Fibroblast of lung (primary cell): ENCODE results near the gene TTYH2. TPM values are rescaled to one million over a fixed set of nuclear protein-coding genes. Genes with fewer than 3 reads are reported as not detected.

Experiments used
- DNase-seq, 2 donors: peaks; one replicate each; pipeline versions ENCODE4 v3.0.0 to v3.0.0-alpha.2; 2010; ENCODE audit warnings: low read depth in 2 of 2
- H2AFZ ChIP-seq: 2 replicates; pipeline ENCODE4 v1.5.1; 2012; ENCODE audit warnings: low read length, control low read depth, inconsistent platforms
- H3K27ac ChIP-seq: 2 replicates; pipeline ENCODE4 v1.5.1; 2011; ENCODE audit warnings: low read length, control low read depth; ENCODE audit not compliant: insufficient read depth
- H3K27me3 ChIP-seq: 2 replicates; pipeline ENCODE4 v1.5.1; 2011; ENCODE audit warnings: mild to moderate bottlenecking, low read length; ENCODE audit not compliant: control insufficient read depth, insufficient read depth
- H3K36me3 ChIP-seq: 2 replicates; pipeline ENCODE4 v1.5.1; 2011; ENCODE audit warnings: low read length; ENCODE audit not compliant: control insufficient read depth, insufficient read depth
- H3K4me1 ChIP-seq: 2 replicates; pipeline ENCODE4 v1.5.1; 2011; ENCODE audit warnings: low read length; ENCODE audit not compliant: control insufficient read depth, insufficient read depth; ENCODE audit errors: extremely low read depth
- H3K4me2 ChIP-seq: 2 replicates; pipeline ENCODE4 v1.5.1; 2011; ENCODE audit warnings: low read length, control low read depth; ENCODE audit not compliant: insufficient read depth; ENCODE audit errors: extremely low read depth
- H3K4me3 ChIP-seq, 4 experiments: fragments of 200-600 bp in 1 of 4; sonication (generic) in 1 of 4; replicated peaks in 1 of 4; 2 replicates each; pipeline ENCODE4 v1.5.1; 2011 to 2016; ENCODE audit warnings: low read length in 4 of 4, low read depth in 3 of 4, mild to moderate bottlenecking in 3 of 4, control low read depth in 2 of 4, inconsistent platforms in 1 of 4, mixed read lengths in 1 of 4; ENCODE audit not compliant: insufficient read depth in 1 of 4; ENCODE audit errors: control extremely low read depth in 1 of 4
- H3K79me2 ChIP-seq: 2 replicates; pipeline ENCODE4 v1.5.1; 2012; ENCODE audit warnings: mild to moderate bottlenecking, low read length, inconsistent platforms; ENCODE audit not compliant: control insufficient read depth, insufficient read depth
- H3K9ac ChIP-seq: 2 replicates; pipeline ENCODE4 v1.5.1; 2011; ENCODE audit warnings: mild to moderate bottlenecking, low read length, control low read depth; ENCODE audit not compliant: insufficient read depth
- H3K9me3 ChIP-seq: 2 replicates; pipeline ENCODE4 v1.5.1; 2012; ENCODE audit warnings: low read depth, low read length; ENCODE audit not compliant: control insufficient read depth, insufficient read depth
- H4K20me1 ChIP-seq: 2 replicates; pipeline ENCODE4 v1.5.1; 2011; ENCODE audit warnings: low read length; ENCODE audit not compliant: control insufficient read depth, insufficient read depth; ENCODE audit errors: extremely low read depth
- CTCF ChIP-seq, 2 donors: IDR thresholded peaks in 1 of 2; conservative IDR thresholded peaks in 1 of 2; 1 replicate in 1 of 2; 2 replicates in 1 of 2; pipeline ENCODE4 v1.5.1; 2011 to 2012; ENCODE audit warnings: low read length in 2 of 2, control low read depth in 1 of 2, inconsistent platforms in 1 of 2, low read depth in 1 of 2, mild to moderate bottlenecking in 1 of 2
- EZH2 ChIP-seq: IDR thresholded peaks from 2 replicates; pipeline ENCODE4 v1.5.1; 2012; ENCODE audit warnings: low read length, control low read depth, mild to moderate bottlenecking; ENCODE audit errors: missing control alignments
- polyA plus RNA-seq, 2 donors: library from polyadenylated mRNA; depleted of rRNA in 1 of 2; stranded (reverse) in 1 of 2; unstranded in 1 of 2; fragments of >200 nt; gene quantifications; 2 replicates each; pipeline ENCODE4 v1.2.1, GENCODE V29; 2011 to 2012; ENCODE audit warnings: missing spikeins in 1 of 2
- total RNA-seq: library from RNA; depleted of rRNA; stranded (reverse); fragments of >200 nt; gene quantifications from 2 replicates; pipeline ENCODE4 v1.2.1, GENCODE V29; 2014

TTYH2 gene
- total and polyA plus RNA-seq, 2 donors (not counting 1 experiment from before 2014, with no cell fraction given), result 0.99 to 1.2 TPM

GRCh38 chr17:74182041-74182723 is 31.2 kb upstream of the TTYH2 start:
- H3K4me3 ChIP-seq, result no peak overlapping the region
- TF ChIP-seq EZH2, result no peak
- no peak for TF ChIP-seq CTCF (conservative IDR thresholded peaks at IDR 0.05 in 1 of 2, IDR thresholded peaks at IDR 0.05 in 1 of 2; ENCODE audit: low read depth in 1 of 2, low read length in 2 of 2)
- no peaks in the 10 kb centered on the region for H3K79me2 ChIP-seq
- no peak overlapping the region for H3K4me2 ChIP-seq
- no peak overlapping the region for H3K27ac ChIP-seq
- no peak overlapping the region for H3K9ac ChIP-seq
- no peaks in the 10 kb centered on the region for H3K9me3 ChIP-seq
- H2AFZ ChIP-seq, result no peak overlapping the region
- H4K20me1 ChIP-seq, result no peaks in the 10 kb centered on the region
- H3K36me3 ChIP-seq, result no peaks in the 10 kb centered on the region
- no peak for DNase-seq
- H3K4me1 ChIP-seq, result no peaks in the 10 kb centered on the region
- no peaks in the 10 kb centered on the region for H3K27me3 ChIP-seq

GRCh38 chr17:74183411-74183810 is 30.0 kb upstream of the TTYH2 start:
- Histone ChIP-seq H3K9ac (no peak overlapping the region), H3K4me3 (no peak overlapping the region), H3K27ac (no peak overlapping the region), H2AFZ (no peak overlapping the region), H3K27me3 (no peaks in the 10 kb centered on the region), H3K36me3 (no peaks in the 10 kb centered on the region), H3K9me3 (no peaks in the 10 kb centered on the region), H3K79me2 (no peaks in the 10 kb centered on the region), H3K4me2 (no peak overlapping the region), H3K4me1 (no peaks in the 10 kb centered on the region), H4K20me1 (no peaks in the 10 kb centered on the region)
- no peak for DNase-seq
- TF ChIP-seq CTCF (conservative IDR thresholded peaks at IDR 0.05 in 1 of 2, IDR thresholded peaks at IDR 0.05 in 1 of 2; ENCODE audit: low read depth in 1 of 2, low read length in 2 of 2), result no peak
- no peak for TF ChIP-seq EZH2

- Histone ChIP-seq H4K20me1 (no peaks in the 10 kb centered on the region), H2AFZ (no peak overlapping the region), H3K9ac (no peak overlapping the region), H3K27ac (no peak overlapping the region), H3K4me2 (no peak overlapping the region), H3K4me1 (no peaks in the 10 kb centered on the region), H3K27me3 (no peaks in the 10 kb centered on the region), H3K4me3 (no peak overlapping the region), H3K9me3 (no peaks in the 10 kb centered on the region), H3K36me3 (no peaks in the 10 kb centered on the region), H3K79me2 (no peaks in the 10 kb centered on the region)
- DNase-seq, result no peak
- TF ChIP-seq CTCF (conservative IDR thresholded peaks at IDR 0.05 in 1 of 2, IDR thresholded peaks at IDR 0.05 in 1 of 2; ENCODE audit: low read depth in 1 of 2, low read length in 2 of 2) (no peak), EZH2 (no peak)
Measured at GRCh38 chr17:74185571-74186185, 27.7 kb upstream of the TTYH2 start.
